Thymus (tissue), 11 donors: ENCODE measurements around the gene PROSER3. TPM values are rescaled to one million over a fixed set of nuclear protein-coding genes. Genes with fewer than 3 reads are reported as not detected.
"Not testable (repeated sequence)": the region's sequence is repeated elsewhere in the genome, so short reads cannot be mapped to it uniquely, and the experiment has no call there.

Experiments used
- DNase-seq, 9 donors: peaks; one replicate each; pipeline ENCODE4 v3.0.0-alpha.2; 2013; ENCODE audit warnings: low spot score in 9 of 9, low read depth in 6 of 9, missing footprints in 1 of 9
- H3K27ac ChIP-seq, 2 donors: one replicate each; pipeline ENCODE4 v1.5.1; 2013; ENCODE audit warnings: control low read depth in 1 of 2, low read depth in 1 of 2, low read length in 1 of 2, mild to moderate bottlenecking in 1 of 2, moderate library complexity in 1 of 2
- H3K27me3 ChIP-seq, 2 donors: one replicate each; pipeline ENCODE4 v1.5.1; 2013; ENCODE audit warnings: low read length in 1 of 2; ENCODE audit not compliant: control insufficient read depth in 2 of 2, insufficient read depth in 1 of 2
- H3K36me3 ChIP-seq, 2 donors: one replicate each; pipeline ENCODE4 v1.5.1; 2013; ENCODE audit warnings: low read length in 1 of 2, mild to moderate bottlenecking in 1 of 2, moderate library complexity in 1 of 2; ENCODE audit not compliant: control insufficient read depth in 2 of 2, insufficient read depth in 2 of 2
- H3K4me1 ChIP-seq, 2 donors: one replicate each; pipeline ENCODE4 v1.5.1; 2013; ENCODE audit warnings: low read length in 2 of 2; ENCODE audit not compliant: control insufficient read depth in 2 of 2, insufficient read depth in 2 of 2
- H3K4me3 ChIP-seq, 2 donors: one replicate each; pipeline ENCODE4 v1.5.1; 2013; ENCODE audit warnings: low read length in 2 of 2, control low read depth in 1 of 2, mild to moderate bottlenecking in 1 of 2
- H3K9me3 ChIP-seq, 2 donors: one replicate each; pipeline ENCODE4 v1.5.1; 2013; ENCODE audit warnings: low read length in 1 of 2, mild to moderate bottlenecking in 1 of 2; ENCODE audit not compliant: control insufficient read depth in 2 of 2, insufficient read depth in 1 of 2
- WGBS: extraction: QIAGEN DNeasy Blood & Tissue Kit; methylation state at CpG from one replicate; pipeline ENCODE4 v1.1.7; 2013; 5-methylcytosine and 5-hydroxymethylcytosine counted together
- polyA plus RNA-seq: library from polyadenylated mRNA; stranded (reverse); fragments of 200-250 nt; gene quantifications from one replicate; pipeline ENCODE4 v1.2.3, GENCODE V29; 2013
- total RNA-seq: library from RNA; stranded (reverse); fragments of 120-200 nt; gene quantifications from one replicate; pipeline ENCODE4 v1.2.4, GENCODE V29; 2013
- donor health status: healthy.

PROSER3 gene
- total and polyA plus RNA-seq, 2 donors: 2.0 to 10.0 TPM

DNA sequence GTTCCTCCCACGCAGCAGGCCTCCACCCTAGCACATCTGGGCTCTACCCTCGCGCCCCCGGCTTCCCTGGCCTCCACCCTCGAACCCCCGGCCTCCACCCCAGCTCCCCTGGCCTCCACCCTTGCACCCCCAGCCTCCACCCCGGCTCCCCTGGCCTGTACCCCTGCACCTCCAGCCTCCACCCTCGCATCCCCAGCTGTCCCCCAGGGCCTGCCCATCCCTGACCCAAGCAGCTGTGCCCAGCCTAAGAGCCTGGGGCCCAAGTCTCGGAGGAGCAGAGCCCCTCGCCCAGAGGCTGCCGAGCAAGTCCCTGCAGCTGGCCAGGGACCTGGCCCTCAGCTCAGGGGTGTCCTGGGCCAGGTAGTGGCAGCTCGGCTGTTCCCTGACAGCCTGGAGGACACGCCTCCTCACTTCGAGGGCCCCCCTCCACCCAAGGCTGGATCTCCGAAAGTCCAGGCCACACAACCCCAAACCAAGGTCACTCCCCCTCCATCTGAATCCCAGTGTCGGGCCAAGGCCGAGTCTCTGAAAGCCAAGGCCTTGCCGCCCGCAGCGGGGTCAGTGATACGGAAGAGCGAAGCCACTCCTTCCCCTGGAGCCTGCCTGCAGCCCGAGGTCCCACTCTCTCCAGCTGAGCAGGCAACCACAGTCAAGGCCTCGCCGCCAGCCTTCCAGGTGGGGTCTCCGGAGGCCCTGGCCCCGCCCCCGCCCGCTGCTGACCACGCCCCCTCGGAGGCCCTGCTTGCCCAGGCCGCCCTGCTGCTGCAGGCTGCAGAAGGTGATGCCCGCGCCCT is 9.5 kb downstream of the PROSER3 start:
- peaks cover 14 to 46% of the 10 kb centered on the region in 2 donors for H3K36me3 ChIP-seq
- no peak overlapping the region for H3K4me3 ChIP-seq

DNA sequence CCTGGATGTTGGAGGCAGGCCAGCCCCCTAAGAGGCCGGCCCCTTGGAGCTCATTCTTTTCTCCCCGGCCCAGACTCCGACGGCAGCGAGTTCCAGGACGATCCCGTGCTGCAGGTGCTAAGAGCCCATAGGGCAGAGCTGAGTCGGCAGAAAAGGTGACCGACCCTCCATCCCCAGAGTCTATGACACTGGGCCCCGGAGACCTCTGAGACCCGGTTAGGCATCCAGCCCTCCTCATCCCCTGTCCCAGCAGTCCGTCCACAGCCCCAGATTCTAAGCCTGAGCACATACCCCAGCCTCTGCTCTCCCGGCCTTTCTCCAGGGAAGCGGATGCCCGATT is 10.1 kb downstream of the PROSER3 start:
- Histone ChIP-seq H3K27me3 (no peaks in the 10 kb centered on the region), H3K4me1 (no peaks in the 10 kb centered on the region), H3K4me3 (no peak overlapping the region), H3K27ac (no peak overlapping the region), H3K9me3 (no peaks in the 10 kb centered on the region), H3K36me3 (peaks cover 14 to 45% of the 10 kb centered on the region in 2 donors)
- WGBS: 95% methylated on average over 15 of the region's 15 CpGs
- DNase-seq: no peak

More for the DNA sequence above, 9.5 kb downstream of the PROSER3 start:
- no peak for DNase-seq
- WGBS: 91% methylated on average over 34 of the region's 34 CpGs
- Histone ChIP-seq H3K27ac (no peak overlapping the region), H3K27me3 (no peaks in the 10 kb centered on the region), H3K4me1 (no peaks in the 10 kb centered on the region), H3K9me3 (no peaks in the 10 kb centered on the region)

DNA sequence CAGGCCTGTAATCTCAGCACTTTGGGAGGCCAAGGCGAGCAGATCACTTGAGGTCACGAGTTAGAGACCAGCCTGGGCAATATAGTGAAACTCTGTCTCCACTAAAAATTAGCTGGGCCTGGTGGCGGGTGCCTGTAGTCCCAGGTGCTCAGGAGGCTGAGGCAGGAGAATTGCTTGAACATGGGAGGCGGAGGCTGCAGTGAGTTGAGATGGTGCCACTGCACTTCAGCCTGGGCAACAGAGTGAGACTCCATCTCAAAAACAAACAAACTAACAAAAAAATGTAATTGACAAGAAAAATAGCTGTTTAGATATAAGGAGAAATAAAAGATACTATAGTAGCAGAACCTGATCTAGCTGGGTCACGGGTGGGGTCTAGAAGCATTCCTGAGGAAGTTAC is 14.4 kb downstream of the PROSER3 start:
- not testable (repeated sequence) for H3K9me3 ChIP-seq, DNase-seq
- 98% methylated on average over 5 of the region's 5 CpGs for WGBS

DNA sequence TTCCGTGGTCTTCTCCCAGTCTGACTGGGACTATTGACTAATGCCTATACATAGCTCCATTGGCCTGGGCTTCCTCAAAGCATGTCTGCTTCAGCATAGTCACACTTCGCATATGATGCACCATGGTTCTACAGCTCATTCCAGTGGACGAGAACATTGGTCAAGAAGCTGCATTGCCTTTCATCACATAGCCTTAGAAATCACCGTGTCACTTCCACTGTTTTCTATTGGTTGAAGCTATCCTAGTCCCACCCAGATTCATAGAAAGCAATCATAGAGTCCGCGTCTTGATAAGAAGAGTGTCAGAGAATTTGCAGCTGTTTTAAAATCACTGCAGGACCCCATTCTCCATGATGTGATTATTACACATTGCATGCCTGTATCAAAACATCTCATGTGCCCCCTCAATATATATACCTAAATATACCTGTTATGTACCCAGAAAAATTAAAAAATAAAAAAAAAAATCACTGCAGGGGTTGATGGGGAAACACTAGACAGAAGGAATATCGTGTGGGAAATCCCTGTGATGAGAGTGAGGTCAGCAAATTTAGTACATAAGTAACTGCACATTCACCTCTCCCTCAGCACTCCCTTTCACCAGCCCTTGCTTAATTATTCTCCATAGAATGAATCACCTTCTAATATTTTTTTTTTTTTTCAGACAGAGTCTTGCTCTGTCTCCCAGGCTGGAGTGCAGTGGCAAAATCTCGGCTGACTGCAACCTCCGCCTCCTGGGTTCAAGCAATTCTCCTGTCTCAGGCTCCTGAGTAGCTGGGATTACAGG is 15.2 kb downstream of the PROSER3 start:
- Histone ChIP-seq H3K4me1 (peaks cover 7 to 13% of the 10 kb centered on the region in 2 donors), H3K27me3 (no peaks in the 10 kb centered on the region), H3K36me3 (peaks cover 6 to 11% of the 10 kb centered on the region in 2 donors), H3K27ac (no peak overlapping the region), H3K4me3 (no peak overlapping the region), H3K9me3 (no peaks in the 10 kb centered on the region)
- DNase-seq: no peak
- WGBS: 83% methylated on average over 9 of the region's 9 CpGs

More for the DNA sequence above, 14.4 kb downstream of the PROSER3 start:
- not testable (repeated sequence) for H3K4me3 ChIP-seq, H3K27me3 ChIP-seq, H3K27ac ChIP-seq
- H3K36me3 ChIP-seq: peaks cover 4 to 15% of the 10 kb centered on the region in 2 donors
- H3K4me1 ChIP-seq: peaks cover 7 to 13% of the 10 kb centered on the region in 2 donors

DNA sequence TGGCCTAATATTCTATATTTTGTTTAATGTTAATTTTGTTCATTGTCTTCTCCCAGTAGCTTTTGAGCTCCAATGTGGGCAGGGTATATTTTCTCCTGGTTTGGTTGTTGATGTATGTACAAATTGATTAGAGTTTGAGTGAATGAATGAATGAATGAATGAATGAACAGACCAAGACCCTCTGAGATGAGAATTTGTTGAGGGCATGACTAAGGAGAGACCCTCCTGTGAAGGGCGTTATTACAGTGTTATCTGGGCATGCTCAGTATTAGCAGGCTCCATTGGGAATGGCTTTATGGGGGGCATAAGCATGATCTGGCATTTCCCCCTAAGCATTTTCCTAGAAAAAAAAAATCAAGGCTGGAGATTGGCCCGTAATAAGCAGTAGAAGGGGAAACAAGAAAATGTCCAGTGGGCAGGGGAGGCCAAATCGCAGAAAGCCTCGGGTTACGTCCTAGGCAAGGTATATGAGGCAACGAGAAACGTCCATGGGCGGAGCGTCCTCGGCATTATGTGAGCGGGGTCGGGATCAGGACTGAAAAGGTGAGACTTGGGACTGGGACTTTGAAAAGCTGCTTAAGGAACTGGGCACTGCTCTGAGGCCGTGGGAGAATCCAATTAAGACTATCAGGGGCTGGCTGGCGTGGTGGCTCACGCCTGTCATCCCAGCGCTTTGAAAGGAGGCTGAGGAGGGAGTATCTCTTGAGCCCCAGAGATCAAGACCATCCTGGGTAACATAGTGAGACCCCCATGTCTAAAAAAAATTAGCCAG is 16.5 kb downstream of the PROSER3 start:
- Histone ChIP-seq H3K4me1 (peaks cover 7 to 13% of the 10 kb centered on the region in 2 donors), H3K9me3 (no peaks in the 10 kb centered on the region), H3K4me3 (peak overlapping the region in 1 of 2 donors; percentile 36), H3K27ac (no peak overlapping the region), H3K36me3 (peaks cover 13 to 14% of the 10 kb centered on the region in 2 donors), H3K27me3 (no peaks in the 10 kb centered on the region)
- no peak for DNase-seq
- 65% methylated on average over 16 of the region's 16 CpGs for WGBS

DNA sequence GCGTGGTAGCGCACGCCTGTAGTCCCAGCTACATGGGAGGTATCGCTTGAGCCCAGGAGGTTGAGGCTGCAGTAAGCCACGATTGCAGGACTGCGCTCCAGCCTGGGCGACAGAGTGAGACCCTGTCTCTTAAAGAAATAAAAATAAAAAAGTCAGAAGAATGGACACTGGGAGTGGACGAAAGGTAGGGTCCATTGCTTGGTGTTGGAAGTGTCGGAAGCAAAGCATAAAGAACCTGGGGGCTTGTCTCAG is 17.0 kb downstream of the PROSER3 start:
- Histone ChIP-seq H3K27me3 (no peaks in the 10 kb centered on the region), H3K4me1 (peaks cover 7 to 13% of the 10 kb centered on the region in 2 donors), H3K4me3 (peak overlapping the region; percentile 36 to 84), H3K36me3 (peaks cover 16 to 17% of the 10 kb centered on the region in 2 donors), H3K27ac (no peak overlapping the region), H3K9me3 (no peaks in the 10 kb centered on the region)
- WGBS: 38% methylated on average over 9 of the region's 9 CpGs
- no peak for DNase-seq

DNA sequence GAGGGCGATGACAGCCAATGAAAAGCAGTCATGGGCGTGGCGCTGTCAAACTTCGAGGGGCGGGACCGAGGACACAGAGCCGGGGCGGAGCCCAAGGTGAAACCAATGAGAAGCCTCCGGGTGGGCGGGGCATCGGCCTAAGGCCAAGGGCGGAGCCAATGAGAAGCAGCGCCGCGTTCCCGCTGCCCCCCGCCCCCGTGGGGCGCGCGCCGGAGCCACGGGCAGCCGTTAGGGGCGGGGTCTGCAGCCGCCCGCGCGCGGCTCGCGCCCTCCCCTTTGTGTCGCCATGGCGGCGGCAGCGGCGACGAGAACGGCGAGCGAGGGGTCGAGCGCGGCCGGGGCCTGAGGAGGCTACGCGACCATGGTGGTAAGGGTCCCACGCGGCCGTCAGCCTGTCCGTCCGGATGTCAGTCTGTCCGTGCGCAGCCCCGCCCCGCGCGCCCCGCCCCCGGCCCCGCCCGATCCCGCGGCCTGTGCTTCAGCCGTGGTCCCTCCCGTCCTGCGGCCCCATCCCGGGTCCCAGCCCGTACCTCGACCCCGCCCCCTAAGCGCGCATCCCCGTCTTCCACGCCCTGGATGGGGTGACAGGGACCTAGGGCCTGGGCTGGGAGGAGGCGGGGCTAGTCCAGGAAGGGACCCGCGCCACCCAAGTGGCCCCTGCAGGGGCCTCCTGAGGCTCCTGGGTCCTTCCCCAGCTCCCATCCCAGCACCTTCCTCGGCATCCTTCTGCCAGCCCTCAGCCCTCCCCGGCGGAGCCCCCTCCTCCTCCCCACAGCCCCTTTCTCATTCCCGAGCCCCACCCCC is 17.5 kb downstream of the PROSER3 start, which contains the start of gene ARHGAP33:
Gene ARHGAP33, plus strand, starts transcription at position 267 of the 804 bp plus-strand sequence. Its CDS starts 95 bp downstream, at position 362.
- Histone ChIP-seq H3K4me1 (peaks cover 7 to 13% of the 10 kb centered on the region in 2 donors), H3K27me3 (no peaks in the 10 kb centered on the region), H3K36me3 (peaks cover 18 to 22% of the 10 kb centered on the region in 2 donors), H3K9me3 (no peaks in the 10 kb centered on the region), H3K4me3 (peak within 1 kb of the TSS; percentile 61 to 84), H3K27ac (no peak within 1 kb of the TSS)
- WGBS: under 1% methylated on average over 80 of the region's 82 CpGs
- DNase-seq: peak; percentile 95 to 100 (median 99)

DNA sequence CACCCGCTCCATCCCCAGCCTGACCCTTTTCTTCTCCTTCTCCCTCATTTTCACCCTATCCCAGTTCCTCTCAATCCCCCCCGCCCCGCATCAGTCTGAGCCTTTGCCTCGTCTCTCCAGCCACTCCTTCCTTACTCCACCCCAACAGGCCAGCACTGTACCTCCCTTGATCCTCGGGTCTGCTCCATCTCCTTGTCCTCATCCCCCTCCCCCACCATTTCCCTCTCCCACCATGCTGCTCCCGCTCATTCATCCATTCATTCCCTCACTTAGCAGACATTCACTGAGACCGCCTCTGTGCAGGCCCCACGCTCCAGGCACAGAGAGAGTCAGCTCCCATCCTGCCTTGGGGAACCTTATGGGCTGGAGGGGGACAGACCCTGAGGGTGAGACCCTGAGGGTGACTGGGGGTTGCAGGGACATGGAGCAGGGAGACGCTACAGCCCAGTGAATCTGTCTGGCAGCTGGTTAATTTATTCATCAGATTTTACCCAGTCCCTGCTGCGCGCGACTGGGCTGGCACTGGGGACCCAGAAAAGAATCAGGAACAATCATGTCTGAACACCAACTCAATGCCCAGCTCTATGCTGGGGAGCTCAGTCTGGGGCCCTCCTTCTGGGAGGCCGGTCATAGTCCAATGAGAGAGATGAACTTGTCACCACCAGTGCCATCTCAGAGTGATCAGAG is 18.3 kb downstream of the PROSER3 start:
- Histone ChIP-seq H3K9me3 (no peaks in the 10 kb centered on the region), H3K4me3 (peak overlapping the region; percentile 61 to 84), H3K27me3 (no peaks in the 10 kb centered on the region), H3K4me1 (peaks cover 7 to 13% of the 10 kb centered on the region in 2 donors), H3K27ac (no peak overlapping the region), H3K36me3 (peaks cover 21 to 30% of the 10 kb centered on the region in 2 donors)
- WGBS: 73% methylated on average over 13 of the region's 13 CpGs
- peak in 1 of 9 donors; percentile 6 for DNase-seq
